GM12801 (cell line): ENCODE results near the gene GALNT1.

Source experiments
- TF ChIP-seq, protein P1 (sequence below): IDR thresholded peaks from one replicate; pipeline ENCODE4 v1.5.1; 2011; ENCODE audit warnings: control low read depth; ENCODE audit not compliant: insufficient read length; ENCODE audit errors: extremely low read depth

Gene GALNT1

DNA sequence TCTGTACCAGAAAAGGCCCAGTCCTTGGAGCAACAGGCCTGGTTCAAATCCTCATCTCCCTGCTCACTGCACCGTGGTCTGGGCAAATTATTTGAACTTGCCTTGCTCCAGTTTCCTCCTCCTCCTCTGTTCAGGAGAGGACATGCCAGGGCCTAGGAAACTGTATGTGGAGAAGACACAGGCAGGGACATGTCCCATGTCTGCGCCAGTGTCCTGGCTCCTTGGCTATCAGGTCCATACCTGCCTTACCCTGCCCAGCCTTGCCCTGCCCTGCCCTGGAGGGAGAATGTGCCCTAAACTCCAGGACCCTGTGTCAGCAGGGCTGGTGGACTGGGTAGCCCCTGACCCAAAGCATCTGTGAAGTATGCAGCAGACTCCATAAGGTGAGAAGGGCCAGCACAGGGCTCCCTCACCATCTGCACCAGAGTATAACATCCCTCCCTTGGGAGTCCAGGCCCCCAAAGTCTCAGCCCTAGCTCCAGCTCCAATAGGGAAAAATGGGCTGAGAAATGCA lies 165.3 kb downstream of the GALNT1 start:
- TF ChIP-seq, protein P1, sequence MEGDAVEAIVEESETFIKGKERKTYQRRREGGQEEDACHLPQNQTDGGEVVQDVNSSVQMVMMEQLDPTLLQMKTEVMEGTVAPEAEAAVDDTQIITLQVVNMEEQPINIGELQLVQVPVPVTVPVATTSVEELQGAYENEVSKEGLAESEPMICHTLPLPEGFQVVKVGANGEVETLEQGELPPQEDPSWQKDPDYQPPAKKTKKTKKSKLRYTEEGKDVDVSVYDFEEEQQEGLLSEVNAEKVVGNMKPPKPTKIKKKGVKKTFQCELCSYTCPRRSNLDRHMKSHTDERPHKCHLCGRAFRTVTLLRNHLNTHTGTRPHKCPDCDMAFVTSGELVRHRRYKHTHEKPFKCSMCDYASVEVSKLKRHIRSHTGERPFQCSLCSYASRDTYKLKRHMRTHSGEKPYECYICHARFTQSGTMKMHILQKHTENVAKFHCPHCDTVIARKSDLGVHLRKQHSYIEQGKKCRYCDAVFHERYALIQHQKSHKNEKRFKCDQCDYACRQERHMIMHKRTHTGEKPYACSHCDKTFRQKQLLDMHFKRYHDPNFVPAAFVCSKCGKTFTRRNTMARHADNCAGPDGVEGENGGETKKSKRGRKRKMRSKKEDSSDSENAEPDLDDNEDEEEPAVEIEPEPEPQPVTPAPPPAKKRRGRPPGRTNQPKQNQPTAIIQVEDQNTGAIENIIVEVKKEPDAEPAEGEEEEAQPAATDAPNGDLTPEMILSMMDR, result no peak

- TF ChIP-seq, protein P1, result no peak
Measured at GRCh38 chr18:35747894-35748472, 166.4 kb downstream of the GALNT1 start.

GRCh38 chr18:35749701-35750100 lies 168.2 kb downstream of the GALNT1 start:
- TF ChIP-seq, protein P1, result no peak

GRCh38 chr18:35750929-35751328 lies 169.4 kb downstream of the GALNT1 start:
- TF ChIP-seq, protein P1, result no peak

DNA sequence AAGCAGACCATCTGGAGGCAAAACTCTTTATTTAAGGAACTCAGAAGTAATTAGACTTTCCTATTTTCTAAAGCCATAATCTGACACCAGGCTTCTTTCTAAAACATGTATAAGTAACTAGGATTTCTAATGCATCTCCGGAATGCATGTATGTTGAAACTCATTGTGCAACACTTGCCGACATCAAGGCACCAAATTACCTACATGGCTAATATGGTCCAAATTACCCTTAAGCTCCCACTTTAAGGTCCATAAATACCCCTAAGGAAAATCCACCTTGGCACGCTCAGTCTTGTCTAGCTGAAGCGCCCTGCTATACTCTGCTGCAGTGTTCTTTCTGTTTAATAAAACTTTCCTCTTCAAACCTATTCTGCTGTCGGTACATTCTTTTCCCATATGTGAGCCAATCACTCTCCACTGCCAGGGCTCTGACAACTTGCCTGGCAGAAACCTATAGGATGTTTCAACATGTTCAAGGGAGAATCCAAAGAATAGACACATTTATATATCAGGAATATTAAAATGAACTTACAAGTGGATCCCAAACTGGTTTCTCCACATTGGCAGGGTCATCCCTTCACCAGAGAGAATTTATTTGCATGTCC lies 171.9 kb downstream of the GALNT1 start:
- TF ChIP-seq, protein P1, result no peak

DNA sequence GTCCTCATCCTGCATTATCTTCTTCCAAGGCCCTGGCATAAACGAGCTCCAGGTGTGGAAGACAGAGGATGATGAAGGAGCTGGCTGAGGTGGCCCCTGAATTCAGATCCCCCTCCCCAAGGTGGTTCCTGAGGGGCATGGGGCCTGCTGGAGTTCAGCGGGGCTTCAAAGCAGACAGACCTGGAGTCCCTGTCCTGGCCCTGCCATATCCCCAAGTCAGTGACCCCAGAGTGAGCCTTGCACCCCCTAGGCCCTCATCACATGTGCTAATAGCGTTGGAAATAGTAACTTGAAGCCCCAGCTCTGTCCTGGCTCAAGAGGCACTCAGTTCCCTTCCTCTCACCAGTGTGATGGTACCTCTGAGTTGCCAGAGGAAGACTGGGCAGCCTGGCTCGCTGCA lies 172.9 kb downstream of the GALNT1 start:
- TF ChIP-seq, protein P1, result no peak

DNA sequence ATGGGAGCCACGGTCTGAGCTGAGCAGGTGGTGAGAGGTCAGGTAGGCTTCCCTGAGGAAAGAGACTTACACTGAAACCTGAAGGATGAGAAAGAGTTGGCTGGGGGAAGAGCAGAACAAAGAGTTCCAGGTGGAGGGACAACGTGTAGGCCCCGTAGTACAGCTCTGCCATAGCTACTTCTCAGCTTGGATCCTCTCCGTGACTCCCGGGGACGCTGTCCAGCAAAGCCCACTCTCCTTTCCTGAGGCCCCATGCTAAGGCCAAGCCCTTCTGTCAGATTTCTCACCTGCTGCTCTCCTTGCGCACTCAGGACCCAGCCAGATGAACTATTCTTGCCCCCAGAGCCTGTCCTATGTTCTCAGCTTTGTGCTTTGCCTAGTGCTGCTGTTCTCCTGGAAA lies 173.8 kb downstream of the GALNT1 start:
- TF ChIP-seq, protein P1, result no peak
